GM18519 (cell line): ENCODE measurements around the gene TBC1D32.
A peak's percentile ranks its signal among the peaks of the same experiment; 100 is the strongest.
"Not testable (repeated sequence)": the region's sequence is repeated elsewhere in the genome, so short reads cannot be mapped to it uniquely, and the experiment has no call there.

ENCODE experiments used
- ATAC-seq: cut with Tn5 transposase; IDR thresholded peaks from one replicate; pipeline ENCODE4 v1.9.1; 2021; ENCODE audit warnings: mild to moderate bottlenecking, moderate library complexity; ENCODE audit not compliant: unreplicated experiment, low FRiP score

The TBC1D32 gene

GRCh38 chr6:121330516-121330915 is 3.8 kb downstream of the TBC1D32 start:
- ATAC-seq = no peak

DNA sequence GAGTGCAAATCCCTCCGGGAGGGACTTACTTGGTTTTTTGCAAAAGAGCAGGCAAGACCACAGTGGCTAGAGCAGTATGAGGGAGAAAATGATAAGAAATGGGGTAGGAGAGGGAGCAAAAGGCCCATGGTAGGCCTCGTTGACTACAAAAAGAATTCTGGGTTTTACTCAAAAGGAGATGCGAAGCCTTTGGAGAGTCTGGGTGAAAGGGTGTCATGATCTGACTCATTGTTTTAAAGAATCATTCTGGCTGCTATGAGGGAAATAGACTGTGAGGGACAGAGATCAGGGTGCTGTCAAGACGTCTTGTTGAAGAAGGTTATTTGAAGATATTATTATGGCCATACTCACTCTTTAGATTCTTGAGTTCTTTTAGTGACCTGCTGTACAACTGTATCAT is 13.0 kb downstream of the TBC1D32 start:
- ATAC-seq = no peak

GRCh38 chr6:121319603-121320002 is 14.7 kb downstream of the TBC1D32 start:
- no peak for ATAC-seq

GRCh38 chr6:121319112-121319553 is 15.1 kb downstream of the TBC1D32 start:
- ATAC-seq = no peak

DNA sequence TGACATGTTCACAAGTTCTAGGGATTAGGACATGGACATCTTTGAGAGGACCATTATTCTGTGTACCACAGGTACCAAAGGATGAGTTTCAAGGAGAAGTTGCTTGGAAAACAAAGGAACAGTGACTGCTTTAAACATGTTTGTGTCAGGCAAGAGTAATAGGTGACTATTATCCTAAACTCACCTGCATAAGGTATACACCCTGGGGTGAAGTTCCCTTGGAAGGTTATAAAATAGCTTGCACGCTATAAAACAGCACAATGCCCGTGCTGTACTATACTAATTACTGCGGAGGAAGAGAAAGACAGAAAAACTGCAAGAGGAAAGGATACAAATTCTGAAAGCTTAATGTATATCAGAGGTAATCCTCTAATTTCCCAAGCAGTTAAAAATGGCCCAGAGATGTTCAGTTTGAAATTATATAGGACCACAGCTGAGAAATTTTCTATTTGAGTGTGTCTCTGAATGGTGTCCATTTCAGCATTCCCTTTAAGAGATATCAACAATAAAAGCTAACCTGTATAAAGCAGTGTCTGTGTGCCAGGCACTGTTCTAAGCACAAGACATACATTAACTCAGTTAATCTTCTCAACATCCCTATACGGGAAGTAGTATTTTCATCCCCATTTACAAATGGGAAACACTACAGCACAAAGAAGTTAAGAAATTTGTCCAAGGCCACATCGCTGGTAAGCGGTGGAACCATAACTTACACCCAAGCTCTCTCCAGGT is 19.7 kb downstream of the TBC1D32 start:
- no peak for ATAC-seq

DNA sequence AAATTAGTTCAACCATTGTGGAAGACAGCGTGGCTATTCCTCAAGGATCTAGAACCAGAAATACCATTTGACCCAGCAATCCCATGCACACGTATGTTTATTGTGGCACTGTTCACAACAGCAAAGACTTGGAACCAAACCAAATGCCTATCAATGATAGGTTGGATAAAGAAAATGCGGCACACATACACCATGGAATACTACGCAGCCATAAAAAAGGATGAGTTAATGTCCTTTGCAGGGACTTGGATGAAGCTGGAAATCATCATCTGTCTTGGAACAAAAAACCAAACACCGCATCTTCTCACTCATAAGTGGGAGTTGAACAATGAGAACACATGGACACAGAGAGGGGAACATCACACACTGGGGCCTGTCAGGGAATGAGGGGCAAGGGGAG is 22.5 kb downstream of the TBC1D32 start:
- not testable (repeated sequence) for ATAC-seq

DNA sequence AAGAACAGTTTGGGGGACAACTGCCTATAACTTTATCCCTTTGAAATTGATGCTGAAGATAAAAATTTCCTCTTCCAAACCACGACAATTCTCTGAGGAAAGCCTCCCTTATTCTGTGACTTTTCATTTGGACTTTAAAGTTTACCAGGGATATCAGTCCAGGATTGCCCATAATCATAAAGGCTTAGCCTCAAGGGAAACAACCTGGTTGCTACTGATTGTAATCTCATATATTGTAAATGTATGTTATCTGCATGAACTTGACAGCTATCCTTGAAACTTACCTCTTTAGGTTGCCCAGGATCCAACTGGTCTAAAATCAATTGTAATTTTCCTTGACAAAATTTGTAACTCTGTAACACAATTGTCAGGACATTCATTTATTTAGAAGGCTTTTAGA is 23.8 kb downstream of the TBC1D32 start:
- ATAC-seq = no peak

DNA sequence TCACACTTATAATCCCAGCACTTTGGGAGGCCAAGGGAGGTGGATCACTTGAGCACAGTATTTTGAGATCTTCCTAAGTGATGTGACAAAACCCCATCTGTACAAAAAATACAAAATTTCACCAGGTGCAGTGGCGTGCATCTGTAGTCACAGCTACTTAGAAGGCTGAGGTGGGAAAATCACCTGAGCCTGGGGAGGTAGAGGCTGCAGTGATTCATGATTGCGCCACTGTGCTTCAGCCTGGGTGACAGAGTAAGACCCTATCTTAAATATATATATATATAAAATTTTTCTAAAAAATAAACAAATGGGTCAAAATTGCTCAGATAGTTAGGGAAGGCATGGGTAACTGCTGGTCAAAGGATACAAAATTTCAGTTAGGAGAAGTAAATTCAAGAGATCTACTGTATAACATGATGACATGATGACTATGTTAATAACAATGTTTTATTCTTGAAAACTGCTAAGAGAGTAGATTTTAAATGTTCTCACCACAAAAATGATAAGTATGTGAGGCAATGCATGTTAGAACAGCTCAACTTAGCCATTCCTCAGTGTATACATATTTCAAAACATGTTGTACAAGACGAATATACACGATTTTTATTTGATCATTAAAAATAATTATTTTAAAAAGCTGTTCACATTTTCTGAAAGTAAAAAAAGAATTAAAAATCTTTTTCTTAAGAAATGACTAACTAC is 24.4 kb downstream of the TBC1D32 start:
- ATAC-seq = no peak

DNA sequence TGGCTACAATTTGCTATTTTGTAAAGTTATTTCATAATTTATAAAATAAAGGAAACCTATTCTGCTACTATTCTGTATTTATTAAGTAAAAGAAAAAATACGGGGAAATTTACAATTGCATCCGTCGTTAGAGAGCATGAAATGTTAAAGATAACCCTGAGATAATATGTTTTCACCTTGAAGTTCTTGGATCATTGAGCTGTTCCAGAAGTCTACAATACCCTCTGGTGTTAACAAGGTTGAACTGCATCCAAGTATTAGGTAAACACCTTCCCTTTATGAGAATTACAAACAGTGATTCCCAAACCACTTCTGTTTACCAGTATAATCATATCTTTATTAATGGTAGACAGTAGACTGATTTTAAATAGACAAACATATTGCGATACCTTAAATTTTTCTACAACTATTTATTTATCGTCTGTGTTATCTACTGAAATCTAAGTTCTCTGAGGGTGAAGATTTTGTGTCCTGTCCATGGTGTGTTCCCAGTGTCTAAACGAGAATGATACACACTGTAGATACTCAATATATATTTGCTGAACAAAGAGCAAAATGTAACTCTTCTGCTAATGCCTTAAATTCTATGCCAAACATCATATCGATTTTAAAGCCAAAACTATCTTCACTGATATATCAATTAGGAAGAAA is 28.2 kb downstream of the TBC1D32 start:
- peak; percentile 87 for ATAC-seq

DNA sequence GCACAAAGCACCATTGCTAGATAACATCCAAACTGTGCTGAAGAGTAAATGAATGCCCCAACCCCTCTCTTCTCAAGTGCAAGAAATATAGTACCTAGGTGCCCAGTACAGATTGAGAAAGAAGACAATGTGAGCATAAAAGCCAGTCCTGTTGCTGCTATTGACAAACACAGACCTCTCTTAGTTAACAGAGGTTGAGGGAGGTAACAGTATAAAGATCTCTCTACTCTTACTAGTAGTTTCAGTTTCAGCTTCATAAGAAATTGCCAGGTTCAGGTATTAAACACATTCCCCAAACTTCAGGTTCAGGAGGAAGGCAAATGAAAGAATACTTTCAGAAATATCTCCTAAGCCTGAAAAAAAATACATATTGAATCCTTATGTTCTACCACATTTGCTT is 31.4 kb downstream of the TBC1D32 start:
- ATAC-seq = no peak

GRCh38 chr6:121301156-121301555 is 33.1 kb downstream of the TBC1D32 start:
- ATAC-seq = not testable (repeated sequence)

GRCh38 chr6:121297694-121298093 is 36.6 kb downstream of the TBC1D32 start:
- no peak for ATAC-seq

GRCh38 chr6:121285041-121285440 is 49.2 kb downstream of the TBC1D32 start:
- no peak for ATAC-seq

DNA sequence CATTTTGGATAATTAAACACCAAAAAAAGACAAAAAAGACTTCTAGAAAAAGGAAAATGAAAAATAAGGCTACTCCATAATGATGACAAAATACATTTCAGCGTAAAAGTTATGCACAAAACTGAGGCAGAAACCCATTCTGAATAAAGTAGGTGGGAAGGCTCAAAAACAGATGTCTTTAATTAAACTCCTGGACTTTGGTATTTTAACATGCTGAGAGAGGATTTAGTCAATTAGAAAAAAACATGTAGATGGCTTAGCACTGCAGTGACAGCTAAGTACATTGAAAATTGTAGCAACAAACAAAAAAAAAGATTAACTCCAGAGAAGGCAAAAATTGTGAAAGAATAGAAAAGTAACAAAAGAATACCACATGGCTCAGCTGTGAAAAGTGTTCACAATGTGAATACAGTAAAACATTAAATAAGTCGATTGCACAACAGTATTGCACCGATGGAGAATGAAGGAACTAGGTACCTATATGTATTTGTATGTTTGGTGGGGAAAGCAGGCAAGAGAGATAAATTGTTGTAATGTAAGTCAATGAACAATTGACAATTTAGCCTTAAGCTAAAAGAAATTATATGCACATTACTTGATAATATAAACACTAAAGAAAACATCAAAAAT is 59.5 kb downstream of the TBC1D32 start:
- no peak for ATAC-seq

- no peak for ATAC-seq
Observed at GRCh38 chr6:121263742-121264141, 70.5 kb downstream of the TBC1D32 start.

DNA sequence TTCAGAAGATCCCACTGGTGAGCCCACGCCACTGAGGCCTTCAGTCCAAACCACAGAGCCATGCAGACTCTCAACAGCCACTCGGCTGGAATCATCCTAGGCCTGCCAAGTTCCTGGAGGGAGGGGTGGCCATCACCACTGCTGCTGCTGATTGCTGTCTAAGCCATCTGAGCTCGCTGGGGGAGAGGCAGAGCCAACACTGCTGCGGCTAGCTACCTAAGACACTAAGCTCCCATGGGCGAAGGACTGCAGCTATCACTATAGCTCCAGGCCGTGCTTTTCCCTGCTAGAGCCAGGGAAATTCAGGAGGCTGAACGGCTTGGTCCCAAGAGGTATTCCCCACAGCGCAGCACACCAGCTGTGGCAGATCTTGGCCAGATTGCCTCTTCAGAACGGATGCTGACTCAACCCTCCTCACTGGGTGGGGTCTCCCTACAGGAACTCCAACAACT is 73.6 kb downstream of the TBC1D32 start:
- ATAC-seq = no peak

GRCh38 chr6:121247386-121247785 is 86.9 kb downstream of the TBC1D32 start:
- no peak for ATAC-seq

DNA sequence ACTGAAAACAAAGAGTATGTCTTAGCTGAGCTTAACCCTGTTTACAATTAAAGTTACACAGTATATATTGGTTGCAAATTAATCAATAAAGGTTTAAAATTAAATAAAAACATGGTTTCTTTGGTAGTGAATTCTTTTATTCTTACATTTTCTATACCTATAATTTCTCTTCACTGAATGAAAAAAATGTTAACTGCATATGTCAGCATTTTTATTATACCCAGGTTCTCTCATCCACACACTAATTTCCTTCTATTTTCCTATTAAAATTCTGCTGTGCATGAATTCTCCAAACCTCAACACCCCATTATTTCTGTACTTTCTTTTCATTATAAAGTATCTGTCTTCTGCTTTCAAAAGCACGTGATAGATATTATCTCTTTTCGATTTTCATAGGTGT is 91.9 kb downstream of the TBC1D32 start:
- ATAC-seq = no peak

- no peak for ATAC-seq
Observed at GRCh38 chr6:121237859-121238258, 96.4 kb downstream of the TBC1D32 start.

GRCh38 chr6:121236984-121237383 is 97.3 kb downstream of the TBC1D32 start:
- no peak for ATAC-seq

DNA sequence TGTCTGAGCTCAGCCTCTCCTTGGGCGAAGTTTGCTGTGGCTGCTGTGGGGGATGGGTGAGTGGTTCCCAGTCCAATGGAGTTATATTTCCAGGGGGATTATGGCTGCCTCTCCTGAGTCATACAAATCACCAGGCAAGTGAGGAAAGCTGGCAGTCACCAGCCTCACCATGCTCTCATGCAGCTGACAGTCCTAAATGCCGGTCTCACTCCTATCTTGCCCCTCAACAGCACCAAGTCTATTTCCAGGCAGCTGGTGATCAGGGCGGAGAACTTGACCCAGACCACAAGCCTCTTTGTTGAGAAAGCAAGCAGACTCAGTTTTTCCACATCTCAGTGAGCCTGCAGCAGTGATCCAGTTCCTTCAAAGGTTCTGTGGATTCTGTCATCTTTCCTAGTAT is 98.9 kb downstream of the TBC1D32 start:
- no peak for ATAC-seq
